H1 (cell line): ENCODE data around the gene SSBP3. TPM values are rescaled to one million over a fixed set of nuclear protein-coding genes. Genes with fewer than 3 reads are reported as not detected.

Experiments
- CTCF ChIA-PET: fragments of 300-600 bp; sonication (Branson Sonifier 250); formaldehyde crosslinking; loops from one replicate; lab custom pipeline; 2021; ENCODE audit not compliant: partially characterized antibody; lab: Charles Lee
- POLR2A ChIA-PET: fragments of 300-600 bp; sonication (Branson Sonifier 250); formaldehyde crosslinking; loops from one replicate; lab custom pipeline; 2021; ENCODE audit warnings: inconsistent platforms; ENCODE audit not compliant: partially characterized antibody; lab: Charles Lee
- DNase-seq, 2 experiments: peaks; one replicate each; pipeline versions ENCODE4 v3.0.0 to v3.0.0-alpha.2; 2010 to 2022; ENCODE audit warnings: low spot score in 2 of 2, low read depth in 1 of 2, mixed read lengths in 1 of 2
- FAIRE-seq: peaks from 2 replicates; lab custom pipeline; 2011; peaks lifted over from hg19 to GRCh38; lab: Jason Lieb, UNC
- H2AFZ ChIP-seq: 2 replicates; pipeline ENCODE4 v1.8.1; 2012; ENCODE audit warnings: low read length, inconsistent platforms
- H2AK5ac ChIP-seq: 2 replicates; pipeline ENCODE4 v1.6.1; 2013; ENCODE audit warnings: low read depth, low read length
- H2BK120ac ChIP-seq: replicated peaks from 2 replicates; pipeline ENCODE3; 2013; ENCODE audit warnings: low read depth, low read length, inconsistent platforms
- H2BK12ac ChIP-seq: 2 replicates; pipeline ENCODE4 v1.6.1; 2013; ENCODE audit warnings: low read depth, low read length
- H2BK15ac ChIP-seq: 2 replicates; pipeline ENCODE4 v1.6.1; 2013; ENCODE audit warnings: low read length
- H2BK20ac ChIP-seq: 2 replicates; pipeline ENCODE4 v1.6.1; 2013; ENCODE audit warnings: low read length
- H2BK5ac ChIP-seq: 2 replicates; pipeline ENCODE4 v1.6.1; 2013; ENCODE audit warnings: low read depth, low read length
- H3K14ac ChIP-seq: 2 replicates; pipeline ENCODE4 v1.6.1; 2013; ENCODE audit warnings: inconsistent platforms; ENCODE audit not compliant: insufficient read length
- H3K18ac ChIP-seq: 2 replicates; pipeline ENCODE4 v1.6.1; 2013; ENCODE audit warnings: low read length; ENCODE audit errors: extremely low read depth
- H3K23ac ChIP-seq: 2 replicates; pipeline ENCODE4 v1.6.1; 2013; ENCODE audit warnings: inconsistent platforms; ENCODE audit not compliant: insufficient read length
- H3K23me2 ChIP-seq: 2 replicates; pipeline ENCODE4 v1.6.1; 2013; ENCODE audit warnings: low read depth, low read length
- H3K27ac ChIP-seq: 2 replicates; pipeline ENCODE4 v1.6.1; 2011; ENCODE audit warnings: low read depth, low read length, inconsistent platforms
- H3K27me3 ChIP-seq, 4 experiments: replicated peaks in 1 of 4; 1 replicate in 1 of 4; 2 replicates in 3 of 4; pipeline versions ENCODE4 v1.6.1 to v1.8.1; 2011 to 2013; ENCODE audit warnings: low read length in 3 of 4, mild to moderate bottlenecking in 3 of 4, inconsistent platforms in 2 of 4, mixed read lengths in 2 of 4, moderate library complexity in 1 of 4; ENCODE audit not compliant: control insufficient read depth in 3 of 4, insufficient read depth in 3 of 4; ENCODE audit errors: extremely low read depth in 1 of 4
- H3K36me3 ChIP-seq, 4 experiments: 2 replicates each; pipeline versions ENCODE4 v1.6.1 to v1.8.1; 2011 to 2013; ENCODE audit warnings: mild to moderate bottlenecking in 4 of 4, low read length in 3 of 4, moderate library complexity in 2 of 4, control low read depth in 1 of 4, inconsistent platforms in 1 of 4; ENCODE audit not compliant: insufficient read depth in 4 of 4, control insufficient read depth in 2 of 4
- H3K4ac ChIP-seq: replicated peaks from 2 replicates; pipeline ENCODE3; 2013; ENCODE audit warnings: low read length, low read depth, mixed read lengths, inconsistent platforms; ENCODE audit not compliant: insufficient read length
- H3K4me1 ChIP-seq, 4 experiments: replicated peaks in 1 of 4; 1 replicate in 1 of 4; 2 replicates in 3 of 4; pipeline versions ENCODE4 v1.6.1 to v1.8.1; 2011 to 2013; ENCODE audit warnings: low read length in 3 of 4, inconsistent platforms in 2 of 4, mixed read lengths in 1 of 4; ENCODE audit not compliant: insufficient read depth in 4 of 4, control insufficient read depth in 3 of 4
- H3K4me2 ChIP-seq, 2 experiments: 2 replicates each; pipeline versions ENCODE4 v1.6.1 to v1.8.1; 2011 to 2013; ENCODE audit warnings: low read depth in 2 of 2, low read length in 2 of 2, control low read depth in 1 of 2, inconsistent platforms in 1 of 2, mild to moderate bottlenecking in 1 of 2; ENCODE audit not compliant: insufficient read depth in 1 of 2
- H3K4me3 ChIP-seq, 4 experiments: fragments of 200-600, 300-600 bp in 1 of 4; sonication (generic), shearing (Covaris generic), sonication (Bioruptor Twin) in 1 of 4; 2 replicates each; pipeline versions ENCODE4 v1.5.1 to v1.8.1; 2011 to 2016; ENCODE audit warnings: low read length in 4 of 4, low read depth in 3 of 4, control low read depth in 2 of 4, inconsistent platforms in 2 of 4, mild to moderate bottlenecking in 2 of 4, mixed read lengths in 1 of 4, moderate library complexity in 1 of 4; ENCODE audit not compliant: insufficient read depth in 2 of 4; ENCODE audit errors: extremely low read depth in 1 of 4
- H3K56ac ChIP-seq: replicated peaks from 2 replicates; pipeline ENCODE3; 2013; ENCODE audit warnings: low read depth, mild to moderate bottlenecking, mixed read lengths, low read length, inconsistent platforms; ENCODE audit not compliant: insufficient read length
- H3K79me1 ChIP-seq: 2 replicates; pipeline ENCODE4 v1.6.1; 2013; ENCODE audit warnings: low read depth, low read length, control low read depth
- H3K79me2 ChIP-seq, 2 experiments: 2 replicates each; pipeline versions ENCODE4 v1.6.1 to v1.8.1; 2012 to 2013; ENCODE audit warnings: low read length in 2 of 2, mild to moderate bottlenecking in 2 of 2, inconsistent platforms in 1 of 2; ENCODE audit not compliant: insufficient read depth in 2 of 2, control insufficient read depth in 1 of 2
- H3K9ac ChIP-seq, 4 experiments: replicated peaks in 1 of 4; 1 replicate in 1 of 4; 2 replicates in 3 of 4; pipeline versions ENCODE4 v1.6.1 to v1.8.1; 2011 to 2013; ENCODE audit warnings: low read depth in 3 of 4, low read length in 3 of 4, control low read depth in 2 of 4, mild to moderate bottlenecking in 2 of 4, moderate library complexity in 2 of 4, inconsistent platforms in 1 of 4; ENCODE audit errors: extremely low read depth in 1 of 4
- H3K9me3 ChIP-seq, 2 experiments: 2 replicates each; pipeline versions ENCODE4 v1.6.1 to v1.8.1; 2012 to 2013; ENCODE audit warnings: mild to moderate bottlenecking in 2 of 2, moderate library complexity in 2 of 2, control low read depth in 1 of 2, inconsistent platforms in 1 of 2, low read depth in 1 of 2, low read length in 1 of 2, mixed read lengths in 1 of 2; ENCODE audit not compliant: insufficient read depth in 2 of 2
- H4K20me1 ChIP-seq, 2 experiments: replicated peaks in 1 of 2; 2 replicates each; pipeline versions ENCODE3 to v1.8.1; 2011 to 2013; ENCODE audit warnings: inconsistent platforms in 2 of 2, low read length in 2 of 2, mild to moderate bottlenecking in 1 of 2; ENCODE audit not compliant: insufficient read depth in 2 of 2, control insufficient read depth in 1 of 2
- H4K5ac ChIP-seq: 2 replicates; pipeline ENCODE4 v1.6.1; 2013; ENCODE audit warnings: low read length, low read depth, mixed read lengths, inconsistent platforms; ENCODE audit not compliant: insufficient read length
- H4K8ac ChIP-seq: 2 replicates; pipeline ENCODE4 v1.8.0; 2013; ENCODE audit warnings: mild to moderate bottlenecking, moderate library complexity, low read length, inconsistent platforms; ENCODE audit not compliant: insufficient read depth; ENCODE audit errors: extremely low read depth
- H4K91ac ChIP-seq: replicated peaks from 2 replicates; pipeline ENCODE3; 2013; ENCODE audit warnings: low read length, mixed read lengths, inconsistent platforms; ENCODE audit not compliant: insufficient read length
- EZH2 ChIP-seq: fragments of 200-600 bp; sonication (generic); IDR thresholded peaks from 2 replicates; pipeline ENCODE4 v1.7.1; 2012; ENCODE audit warnings: low read depth, mild to moderate bottlenecking, moderate library complexity, low read length, inconsistent platforms; ENCODE audit not compliant: severe bottlenecking
- FOSL1 ChIP-seq: IDR thresholded peaks from 2 replicates; pipeline ENCODE4 v1.6.1; 2011; ENCODE audit warnings: mild to moderate bottlenecking, low read depth, low read length, moderate library complexity; ENCODE audit not compliant: insufficient read depth
- JUN ChIP-seq: IDR thresholded peaks from 2 replicates; pipeline ENCODE4 v1.6.1; 2011; ENCODE audit warnings: low read depth, mild to moderate bottlenecking, improper control_type of control experiment, low read length
- WGBS, 2 experiments: shearing (Covaris generic) in 1 of 2; methylation state at CpG; one replicate each; pipeline versions ENCODE4 v1.1.6 to v1.1.7; 2013 to 2015; ENCODE audit warnings: low lambda C conversion rate in 2 of 2, mixed read lengths in 2 of 2, inconsistent platforms in 1 of 2, low coverage in 1 of 2, missing lambda C conversion rate in 1 of 2; ENCODE audit not compliant: insufficient replicate concordance in 2 of 2, insufficient coverage in 1 of 2, insufficient read length in 1 of 2; ENCODE audit errors: extremely low coverage in 1 of 2, missing lambda C conversion rate in 1 of 2; 5-methylcytosine and 5-hydroxymethylcytosine counted together
- polyA plus RNA-seq, 7 experiments: library from polyadenylated mRNA; depleted of rRNA in 3 of 7; stranded (reverse) in 5 of 7; unstranded in 2 of 7; fragments of >200 nt in 5 of 7; fragments of 200-250 nt in 2 of 7; gene quantifications; 1 replicate in 5 of 7; 2 replicates in 1 of 7; 4 replicates in 1 of 7; pipeline versions ENCODE4 v1.2.1 to v1.2.3, GENCODE V29; 2011 to 2013; ENCODE audit warnings: missing spikeins in 2 of 7, mixed read lengths in 2 of 7
- total RNA-seq: library from RNA; stranded (reverse); fragmentation: NEBNext Ultra II Directional; extraction: Animal tissue kit (Norgen Biotek cat#: 25700); gene quantifications from 2 replicates; pipeline ENCODE4 v1.2.1, GENCODE V29; 2021

SSBP3 gene
- total and polyA plus RNA-seq, 2 of the 8 experiments (the other 6 are each of a cell fraction or from before 2014, with no cell fraction given) = 99.7 to 133 TPM

DNA sequence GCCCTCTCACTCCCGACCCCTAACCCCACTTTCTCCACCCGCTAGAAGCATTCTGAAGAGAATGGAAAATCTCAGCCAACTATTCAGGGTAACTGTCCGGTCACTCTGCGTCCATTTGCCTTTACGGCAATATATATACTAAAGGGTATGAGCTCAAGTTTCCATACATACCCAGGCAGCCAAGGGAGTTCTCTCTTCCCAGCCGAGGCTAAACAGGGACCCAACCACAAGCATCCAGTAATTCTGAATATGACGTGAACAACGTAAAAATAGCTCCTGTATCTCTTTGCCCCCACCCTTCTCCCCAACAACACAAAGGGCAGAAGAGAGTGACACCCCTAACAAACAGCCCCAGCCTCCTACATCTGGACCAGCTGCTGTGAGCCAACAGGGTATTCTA is 67.7 kb downstream of the SSBP3 start:
- no peak overlapping the region for H2AFZ ChIP-seq
- H4K91ac ChIP-seq = no peak overlapping the region
- H2BK12ac ChIP-seq = no peak overlapping the region
- no peak overlapping the region for H2AK5ac ChIP-seq
- POLR2A ChIA-PET = interaction anchor here (1.1 to 1.4 kb wide), 5 partner anchors 11 to 69 kb away, joined by 3 to 6 read pairs (median 3); no protein-coding TSS in a partner anchor
- H4K20me1 ChIP-seq = peaks cover 10 to 33% of the 10 kb centered on the region in 2 experiments
- peaks cover 18 to 33% (median 27%) of the 10 kb centered on the region in 4 experiments for H3K4me1 ChIP-seq
- H3K4me3 ChIP-seq = no peak overlapping the region
- WGBS, 2 experiments = 95% methylated on average over 8 of the region's 8 CpGs; no CpG with 5 or more reads in 1 of the 2 experiments
- H3K4ac ChIP-seq = no peak overlapping the region
- no peak overlapping the region for H4K5ac ChIP-seq
- H3K79me1 ChIP-seq = peaks cover 28% of the 10 kb centered on the region
- H3K9me3 ChIP-seq = no peaks in the 10 kb centered on the region
- H3K14ac ChIP-seq = no peak overlapping the region
- H3K23me2 ChIP-seq = no peaks in the 10 kb centered on the region
- TF ChIP-seq FOSL1 (no peak), JUN (no peak), EZH2 (no peak)
- H3K79me2 ChIP-seq = peaks cover 2 to 95% of the 10 kb centered on the region in 2 experiments; a peak in 3 of 4 replicates
- FAIRE-seq (no peak), DNase-seq (no peak)
- H2BK20ac ChIP-seq = no peak overlapping the region
- no peak overlapping the region for H3K9ac ChIP-seq
- H3K56ac ChIP-seq = no peak overlapping the region
- H2BK15ac ChIP-seq = no peak overlapping the region
- H2BK5ac ChIP-seq = no peak overlapping the region
- CTCF ChIA-PET = interaction anchor here (2.0 kb wide), 1 partner anchor 19 kb away, joined by 7 read pairs; no protein-coding TSS in a partner anchor
- H3K4me2 ChIP-seq = no peak overlapping the region
- no peak overlapping the region for H3K27ac ChIP-seq
- no peak overlapping the region for H3K18ac ChIP-seq
- no peak overlapping the region for H3K23ac ChIP-seq
- H2BK120ac ChIP-seq = no peak overlapping the region
- no peaks in the 10 kb centered on the region for H3K27me3 ChIP-seq
- 0 out of 8 replicates have a peak, but pooled peaks cover 0 to 3% (median 1%) of the 10 kb centered on the region in 4 experiments for H3K36me3 ChIP-seq
- H4K8ac ChIP-seq = no peak overlapping the region
